ENCODE measurements around the gene ZC3H8.

DNA sequence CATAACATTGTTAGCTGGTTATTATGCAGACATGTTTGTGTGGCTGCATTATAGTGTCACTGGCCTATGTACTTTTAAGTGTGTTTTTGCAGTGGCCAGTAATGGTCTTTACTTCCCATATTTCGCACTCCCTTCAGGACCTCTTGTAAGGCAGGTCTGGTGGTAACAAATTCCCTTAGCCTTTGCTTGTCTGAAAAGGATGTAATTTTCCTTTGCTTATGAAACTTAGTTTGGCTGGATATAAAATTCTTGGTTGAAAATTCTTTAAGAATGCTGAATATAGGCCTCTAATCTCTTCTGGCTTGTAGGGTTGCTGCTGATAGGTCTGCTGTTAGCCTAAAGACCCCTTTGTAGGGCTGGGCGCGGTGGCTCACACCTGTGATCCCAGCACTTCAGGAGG, 34.7 kb downstream of the ZC3H8 start:
- TF ChIP-seq CTCF (IDR thresholded peaks at IDR 0.05) (no peak), POLR2A (IDR thresholded peaks at IDR 0.05) (no peak)

Measured in right lobe of liver (tissue), 4 donors.